Prostate gland (tissue), 2 donors: ENCODE data around the gene OR5K4. TPM values are rescaled to one million over a fixed set of nuclear protein-coding genes. Genes with fewer than 3 reads are reported as not detected.

Experiments
- DNase-seq: peaks from one replicate; pipeline ENCODE4 v3.0.0-alpha.2; 2019; ENCODE audit warnings: low spot score
- H3K27ac ChIP-seq, 2 donors: fragments of 200-600 bp; sonication (generic); 2 replicates each; pipeline ENCODE4 v1.5.1; 2017 to 2019
- H3K27me3 ChIP-seq: fragments of 200-600 bp; sonication (generic); replicated peaks from 2 replicates; pipeline ENCODE4 v1.5.1; 2019; ENCODE audit not compliant: insufficient read depth
- H3K36me3 ChIP-seq, 2 donors: fragments of 200-600 bp; sonication (generic); 1 replicate in 1 of 2; 2 replicates in 1 of 2; pipeline versions ENCODE4 v1.5.1 to v1.8.1; 2017 to 2019
- H3K4me1 ChIP-seq: fragments of 200-600 bp; sonication (generic); replicated peaks from 2 replicates; pipeline ENCODE4 v1.5.1; 2019
- H3K4me3 ChIP-seq, 2 donors: fragments of 200-600 bp; sonication (generic); 2 replicates each; pipeline ENCODE4 v1.5.1; 2017 to 2019
- H3K9me3 ChIP-seq: fragments of 200-600 bp; sonication (generic); 2 replicates; pipeline ENCODE4 v1.5.1; 2017
- CTCF ChIP-seq, 4 experiments: fragments of 200-600 bp in 2 of 4; fragments of 450-650 bp in 2 of 4; sonication (generic) in 2 of 4; IDR thresholded peaks; 1 replicate in 3 of 4; 2 replicates in 1 of 4; pipeline ENCODE4 v1.5.1; 2016 to 2019; ENCODE audit warnings: antibody characterized with exemption in 4 of 4, mild to moderate bottlenecking in 2 of 4, moderate library complexity in 2 of 4
- POLR2A ChIP-seq: fragments of 450-650 bp; IDR thresholded peaks from one replicate; pipeline ENCODE4 v1.6.1; 2016; ENCODE audit warnings: antibody characterized with exemption, mild to moderate bottlenecking
- POLR2AphosphoS5 ChIP-seq: sonication (generic); formaldehyde crosslinking; IDR thresholded peaks from one replicate; pipeline ENCODE4 v1.6.1; 2017; ENCODE audit warnings: antibody characterized with exemption
- WGBS: methylation state at CpG from one replicate; pipeline ENCODE4 v1.1.5; 2018; 5-methylcytosine and 5-hydroxymethylcytosine counted together
- intact Hi-C: fragments of 100-400 bp; cut with DNase I; formaldehyde crosslinking; loops from one replicate; pipeline ENCODE4 v1.14.2; 2022
- total RNA-seq, 2 donors: library from RNA; depleted of rRNA; stranded (reverse); fragments of >200 nt; gene quantifications; one replicate each; pipeline ENCODE4 v1.1.0, GENCODE V29; 2016

OR5K4 gene
- total RNA-seq, 2 donors from 2014 or later: 1.3 TPM; not detected in 1

GRCh38 chr3:98343647-98344507 lies 9.8 kb upstream of the OR5K4 start:
- intact Hi-C loops: loop anchor here (5.0 kb wide), 1 partner anchor 307 kb away; the partner anchor contains the start of gene GABRR3
- Histone ChIP-seq H3K4me1 (no peaks in the 10 kb centered on the region), H3K27me3 (no peaks in the 10 kb centered on the region), H3K36me3 (no peaks in the 10 kb centered on the region), H3K9me3 (no peaks in the 10 kb centered on the region), H3K27ac (no peak overlapping the region), H3K4me3 (no peak overlapping the region)
- TF ChIP-seq CTCF (IDR thresholded peaks at IDR 0.05) (no peak), POLR2AphosphoS5 (no peak), POLR2A (no peak)
- WGBS: 53% methylated on average over 13 of the region's 13 CpGs
- no peak for DNase-seq

- Histone ChIP-seq H3K9me3 (no peaks in the 10 kb centered on the region), H3K36me3 (no peaks in the 10 kb centered on the region), H3K27me3 (no peaks in the 10 kb centered on the region), H3K27ac (no peak overlapping the region), H3K4me1 (no peaks in the 10 kb centered on the region), H3K4me3 (no peak overlapping the region)
- WGBS: 86% methylated on average over 3 of the region's 3 CpGs
- no peak for DNase-seq
- TF ChIP-seq CTCF (IDR thresholded peaks at IDR 0.05) (no peak), POLR2A (no peak), POLR2AphosphoS5 (no peak)
- intact Hi-C loops: no loop called here
These were observed 3.6 kb upstream of the OR5K4 start for GRCh38 chr3:98350082-98350481.

- H3K4me3 ChIP-seq: no peak overlapping the region
- TF ChIP-seq POLR2A (no peak), POLR2AphosphoS5 (no peak), CTCF (IDR thresholded peaks at IDR 0.05) (no peak)
- intact Hi-C loops: no loop called here
- no peak overlapping the region for H3K27ac ChIP-seq
- H3K4me1 ChIP-seq: no peaks in the 10 kb centered on the region
- no peaks in the 10 kb centered on the region for H3K27me3 ChIP-seq
- DNase-seq: no peak
- H3K36me3 ChIP-seq: no peaks in the 10 kb centered on the region
- no peaks in the 10 kb centered on the region for H3K9me3 ChIP-seq
These were observed 5.6 kb downstream of the OR5K4 start for GRCh38 chr3:98359250-98359649.

GRCh38 chr3:98359993-98360675 lies 6.5 kb downstream of the OR5K4 start:
- H3K9me3 ChIP-seq: no peaks in the 10 kb centered on the region
- H3K36me3 ChIP-seq: no peaks in the 10 kb centered on the region
- intact Hi-C loops: no loop called here
- no peak for DNase-seq
- WGBS: 67% methylated on average over 1 of the region's 1 CpG
- no peak overlapping the region for H3K4me3 ChIP-seq
- no peaks in the 10 kb centered on the region for H3K4me1 ChIP-seq
- no peak overlapping the region for H3K27ac ChIP-seq
- TF ChIP-seq POLR2A (no peak), POLR2AphosphoS5 (no peak), CTCF (IDR thresholded peaks at IDR 0.05) (no peak)
- no peaks in the 10 kb centered on the region for H3K27me3 ChIP-seq
